Measurements from ENCODE around the gene ZNF697.

ZNF697 gene

GRCh38 chr1:119660253-119661083 lies 12.4 kb upstream of the ZNF697 start:
- no peak for DNase-seq

GRCh38 chr1:119659628-119660027 lies 11.6 kb upstream of the ZNF697 start:
- DNase-seq = no peak

GRCh38 chr1:119656410-119656955 lies 8.4 kb upstream of the ZNF697 start:
- DNase-seq = no peak

DNA sequence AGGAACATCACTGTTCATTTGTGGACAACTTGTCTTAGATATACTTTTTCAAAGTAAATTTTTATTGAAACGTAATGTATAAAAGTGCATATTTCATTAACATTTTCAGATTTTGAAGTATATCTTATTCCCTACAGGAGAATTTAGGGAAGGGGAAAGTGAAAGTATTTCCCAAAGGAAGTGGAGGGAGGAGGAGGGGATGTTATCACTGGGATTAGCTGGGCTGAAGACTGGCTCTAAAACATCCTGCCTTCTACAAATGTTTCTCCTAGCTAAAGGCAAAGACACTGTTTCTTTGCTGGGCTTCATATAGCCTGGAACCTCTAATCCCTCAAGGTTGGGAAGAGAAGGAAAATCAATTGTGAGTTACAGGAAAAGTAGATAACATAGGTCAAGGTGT lies 7.1 kb upstream of the ZNF697 start:
- DNase-seq = no peak

DNA sequence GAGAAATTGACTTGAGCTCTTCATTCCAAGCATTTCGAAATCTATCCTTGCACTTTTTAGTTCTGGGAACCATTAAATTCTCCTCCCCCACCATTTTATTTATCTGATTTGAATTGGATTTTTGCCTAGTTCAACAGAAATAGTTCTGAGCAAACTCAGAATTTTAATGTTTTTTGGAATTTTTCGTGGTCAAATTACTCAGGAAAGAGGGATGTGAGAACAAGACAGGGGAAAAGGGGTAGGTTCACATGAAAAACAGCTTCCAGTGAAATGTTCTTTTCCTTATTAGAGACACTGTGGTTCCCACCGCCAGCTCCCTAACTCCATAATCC lies 5.7 kb upstream of the ZNF697 start:
- no peak for DNase-seq

DNA sequence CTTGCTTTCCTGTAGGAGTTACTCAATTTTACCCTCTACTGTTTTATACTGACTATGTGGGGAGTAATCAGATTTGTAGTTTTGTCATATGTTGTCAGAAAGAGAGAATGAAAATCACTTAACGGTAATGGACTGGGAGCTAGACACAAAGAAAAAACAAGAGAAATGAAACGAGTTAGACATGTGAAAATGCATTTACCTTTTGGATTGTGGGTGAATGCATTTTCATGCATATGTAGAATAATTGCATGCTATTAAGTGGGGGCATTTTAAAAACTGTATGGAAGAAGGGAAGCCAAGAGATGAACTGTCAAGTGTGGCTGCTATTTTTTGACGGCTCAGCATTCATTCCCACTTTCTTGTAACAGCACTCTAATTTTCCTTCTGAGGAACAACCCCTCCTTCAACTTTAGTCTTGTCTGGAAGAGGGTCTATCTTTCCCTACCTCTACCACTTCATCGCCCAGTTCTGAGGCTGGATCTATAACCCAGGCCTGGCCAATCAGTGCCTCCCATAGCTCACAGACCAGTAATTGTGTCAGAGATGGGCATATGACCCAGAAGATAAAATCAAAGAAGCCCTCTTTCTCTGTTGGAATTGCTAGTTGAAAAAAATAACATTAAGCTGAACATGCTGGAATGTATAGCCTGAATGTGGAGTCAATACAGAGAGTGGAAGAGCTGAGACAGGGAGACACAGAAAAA lies 5.2 kb upstream of the ZNF697 start:
- no peak for DNase-seq

GRCh38 chr1:119652587-119652986 lies 4.5 kb upstream of the ZNF697 start:
- no peak for DNase-seq

- no peak for DNase-seq
These were observed 3.6 kb upstream of the ZNF697 start for GRCh38 chr1:119651641-119652040.

DNA sequence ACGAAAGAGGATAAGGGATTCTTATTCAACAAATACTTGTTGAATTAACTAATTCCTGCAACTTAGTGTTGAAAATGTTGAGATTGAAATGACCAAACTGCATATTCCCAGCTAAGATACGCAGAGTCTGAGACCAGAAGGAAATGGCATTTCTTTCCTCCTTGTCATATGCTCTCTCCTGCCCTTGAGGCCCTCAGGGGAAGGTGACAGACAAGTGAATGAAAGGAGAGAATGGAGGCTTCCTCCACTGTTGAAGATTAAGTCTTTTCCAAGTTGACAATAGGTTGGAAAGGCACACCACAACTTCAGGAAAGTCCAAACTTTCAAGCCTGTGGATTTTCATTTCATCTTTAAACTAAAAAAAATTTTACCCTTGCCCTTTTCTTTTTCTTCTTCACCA lies 3.1 kb upstream of the ZNF697 start:
- DNase-seq = no peak

- no peak for DNase-seq
These were observed 546 bp upstream of the ZNF697 start for GRCh38 chr1:119648620-119649004.

DNA sequence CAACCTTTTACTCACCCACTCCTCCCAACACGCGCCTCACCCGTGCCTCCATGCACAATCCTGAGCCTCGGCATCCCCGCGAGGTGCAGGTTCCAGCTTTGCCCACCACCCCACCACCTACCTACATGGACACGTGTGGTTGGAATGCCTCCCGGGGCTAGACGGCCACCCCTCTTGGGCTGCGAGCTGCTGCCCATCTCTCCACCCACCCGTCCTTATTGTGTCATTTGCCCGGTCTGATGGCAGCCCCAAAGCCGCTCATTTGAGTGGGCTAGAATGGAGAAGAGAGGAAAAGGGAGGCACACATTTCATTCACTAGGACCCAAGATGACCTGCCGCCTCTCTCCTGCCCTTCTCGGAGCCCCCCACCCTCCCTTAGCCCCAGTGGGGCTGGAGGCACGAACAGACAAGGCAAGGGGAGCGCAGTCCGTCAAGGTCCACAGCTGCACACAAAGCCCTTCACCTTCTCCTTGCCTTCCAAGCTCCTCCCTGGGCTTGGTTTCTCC lies 785 bp downstream of the ZNF697 start:
- DNase-seq = no peak

- DNase-seq = no peak
These were observed 1.4 kb downstream of the ZNF697 start for GRCh38 chr1:119646521-119647227.

DNA sequence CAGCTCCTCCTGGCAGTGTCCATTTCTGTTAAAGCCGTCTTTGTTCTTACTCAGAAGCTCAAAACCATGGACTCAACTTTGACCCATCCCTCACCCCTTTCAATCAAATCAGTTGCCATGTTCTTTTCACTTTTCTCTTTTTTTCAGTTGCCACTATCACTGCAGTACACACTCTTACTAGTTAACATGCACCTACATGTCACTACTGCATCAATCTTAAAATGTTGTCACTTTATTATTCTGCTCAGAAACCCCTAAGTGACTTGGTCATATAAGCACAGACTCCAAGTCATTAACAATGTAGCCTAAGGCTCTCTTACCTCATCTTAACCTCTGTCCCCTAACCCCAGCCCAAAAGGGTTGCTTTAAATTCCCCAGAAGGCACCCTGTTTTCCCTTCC lies 9.0 kb downstream of the ZNF697 start:
- DNase-seq = no peak

DNA sequence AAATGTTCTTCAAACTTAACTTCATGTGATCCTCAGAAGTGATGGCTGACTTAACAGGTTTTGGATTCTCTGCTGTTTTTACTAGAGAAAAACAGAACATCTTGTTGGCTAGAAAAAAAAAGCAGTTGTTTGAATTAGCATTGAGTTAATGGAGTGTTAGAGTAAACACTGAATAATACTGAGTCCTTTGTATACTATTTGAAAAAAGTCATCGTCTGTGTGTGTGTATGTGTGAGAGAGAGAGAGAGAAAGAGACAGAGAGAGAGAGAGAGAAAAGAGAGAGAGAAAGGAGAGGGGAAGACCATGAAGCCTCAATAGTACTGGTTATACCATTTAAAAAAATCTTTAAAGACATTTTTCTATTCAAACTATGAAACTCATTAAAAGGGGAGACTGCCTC lies 10.4 kb downstream of the ZNF697 start:
- DNase-seq = no peak

DNA sequence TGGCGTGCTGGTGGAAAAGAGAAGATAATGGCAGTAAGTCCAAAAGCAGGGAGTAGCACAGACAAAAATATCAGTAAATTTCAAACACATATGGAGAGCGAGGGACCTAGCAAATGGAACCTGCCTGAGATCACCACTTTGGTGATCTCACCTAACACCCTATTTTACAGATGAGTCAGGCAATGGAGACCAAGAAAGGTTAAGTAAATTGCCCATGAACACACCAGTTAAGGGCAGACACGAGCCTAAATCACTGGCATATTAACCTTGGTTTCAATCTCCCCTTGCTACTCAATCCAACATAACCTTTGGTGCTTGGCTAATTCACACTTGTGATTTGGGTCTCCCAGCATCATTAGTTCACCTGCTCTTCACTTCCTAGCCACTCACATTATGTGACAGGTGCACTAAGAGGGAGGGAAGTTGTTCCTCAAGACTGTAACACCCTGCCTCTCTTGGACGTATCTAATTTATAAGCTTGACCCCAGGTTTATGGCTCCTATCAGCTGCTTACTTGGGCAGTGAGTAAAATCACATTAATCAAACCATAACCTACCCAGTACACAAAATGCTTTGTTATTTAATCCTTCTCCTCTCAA lies 11.5 kb downstream of the ZNF697 start:
- DNase-seq = no peak

DNA sequence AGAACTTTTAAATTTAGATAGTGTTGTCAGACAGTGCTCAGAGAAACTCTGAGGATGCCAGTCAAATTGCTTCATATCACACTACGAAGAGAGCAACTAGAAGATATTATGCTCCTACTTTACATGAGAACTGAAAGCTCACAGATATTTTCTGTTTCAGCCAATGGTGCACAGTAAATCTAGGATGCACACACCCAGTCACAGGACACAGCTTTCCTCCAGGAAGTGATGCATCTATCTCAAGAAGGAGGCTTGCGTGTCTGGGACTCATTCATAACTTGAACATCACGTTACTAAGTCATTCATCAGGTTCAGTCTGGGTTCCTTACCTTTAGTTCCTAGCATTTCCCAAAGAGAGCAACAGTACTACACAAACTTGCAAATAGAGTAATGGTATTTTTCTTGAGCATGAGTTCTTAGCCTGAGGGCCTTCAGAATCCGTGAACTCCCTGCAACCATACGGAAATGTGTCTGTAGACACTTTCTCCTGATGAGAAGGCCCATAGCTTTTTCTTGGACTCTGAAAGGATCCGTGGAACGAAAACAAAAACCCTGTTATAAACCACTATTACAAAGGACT lies 12.2 kb downstream of the ZNF697 start:
- no peak for DNase-seq

DNA sequence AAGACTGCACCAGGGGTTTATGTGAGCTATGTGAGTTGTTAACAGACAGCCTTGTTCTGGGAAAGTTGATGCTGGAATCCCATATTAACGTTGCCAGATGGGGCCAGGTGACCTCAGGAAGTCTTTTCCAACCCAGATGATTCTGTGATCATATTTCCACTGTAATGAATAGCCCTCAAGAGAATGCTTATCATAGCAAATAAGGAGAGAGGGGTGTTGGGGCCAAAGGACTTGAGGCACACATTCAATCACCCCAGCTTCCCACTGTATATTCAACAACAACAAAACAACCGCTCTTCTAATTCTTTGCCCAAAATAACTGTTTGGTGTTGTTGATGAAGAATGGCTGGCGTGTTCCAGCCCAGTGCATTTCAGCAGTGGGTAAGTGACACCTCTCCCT lies 14.1 kb downstream of the ZNF697 start:
- no peak for DNase-seq

- DNase-seq = no peak
These were observed 14.5 kb downstream of the ZNF697 start for GRCh38 chr1:119633575-119633974.

DNA sequence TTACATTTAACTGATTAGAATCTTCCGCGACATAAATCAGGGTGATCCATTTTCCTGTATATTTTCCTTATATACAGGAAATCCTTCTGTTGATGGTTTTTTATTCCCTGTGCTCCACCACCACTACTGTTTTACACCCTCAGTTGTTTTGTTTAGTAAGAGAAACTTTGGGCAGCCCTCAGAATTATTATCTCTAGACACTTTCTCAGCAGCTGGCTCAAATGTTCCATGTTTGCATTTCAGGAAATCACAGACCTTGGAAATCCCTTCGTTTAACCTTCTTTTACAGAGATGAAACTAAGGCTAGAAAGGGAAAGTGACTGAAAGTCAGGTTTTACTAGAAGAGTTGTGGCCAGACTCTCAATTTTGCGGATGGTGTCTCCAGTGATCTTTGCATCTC lies 15.2 kb downstream of the ZNF697 start:
- DNase-seq = no peak

DNA sequence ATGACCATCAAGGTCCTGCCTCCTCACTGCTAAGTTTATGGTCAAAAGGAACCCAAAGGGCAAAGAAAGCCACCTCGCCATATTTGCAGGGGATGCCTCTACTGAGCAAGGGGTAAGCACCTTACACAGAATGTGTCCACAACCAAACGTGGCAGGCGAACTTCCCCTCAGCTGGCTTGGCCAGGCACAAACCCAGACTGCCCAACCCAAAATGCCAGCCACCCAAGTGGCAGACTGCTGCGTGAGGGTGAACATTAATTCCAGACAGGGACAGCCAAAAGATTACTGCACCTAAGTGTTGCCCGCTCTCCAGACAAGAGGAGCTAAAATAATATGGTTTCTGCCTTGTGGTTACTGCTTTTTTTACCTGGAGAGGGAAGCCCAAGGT lies 16.0 kb downstream of the ZNF697 start:
- DNase-seq = no peak

GRCh38 chr1:119631433-119632102 lies 16.5 kb downstream of the ZNF697 start:
- no peak for DNase-seq

GRCh38 chr1:119631086-119631432 lies 17.0 kb downstream of the ZNF697 start:
- DNase-seq = no peak

All from activated naive CD4-positive, alpha-beta T cell (primary cell).